ENCODE results near the gene RPS6KA2. TPM values are rescaled to one million over a fixed set of nuclear protein-coding genes. Genes with fewer than 3 reads are reported as not detected.

Gene RPS6KA2
- total RNA-seq, 1 donor from 2014 or later, result 12.3 TPM

DNA sequence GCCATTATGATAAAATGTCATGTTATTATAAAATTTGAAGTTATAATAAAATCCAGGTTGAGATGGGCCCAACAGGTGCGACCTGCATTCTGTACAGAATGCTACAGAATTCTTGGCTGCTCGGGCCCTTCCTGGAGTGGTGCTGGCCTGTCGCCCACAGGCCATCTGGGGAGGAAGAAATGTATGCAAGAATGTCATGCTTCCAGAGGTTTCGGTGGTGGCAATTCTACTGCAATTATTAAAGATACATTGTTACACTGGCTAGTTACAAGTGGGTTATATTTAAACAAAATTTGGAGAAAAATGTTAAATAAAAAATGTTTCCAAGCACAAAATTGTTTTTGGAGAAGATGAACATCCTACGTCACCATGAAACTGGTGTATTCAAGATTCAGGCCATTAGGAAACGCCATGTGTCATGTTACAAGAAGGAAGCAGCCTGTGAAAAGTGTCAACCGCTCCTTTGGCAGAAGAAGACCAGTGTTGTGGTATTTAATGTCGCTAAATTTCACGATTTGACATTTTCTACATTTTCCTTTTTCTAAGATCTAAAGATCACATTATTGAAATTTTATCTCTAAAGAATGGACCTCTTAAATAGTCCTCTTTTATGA lies 47.7 kb downstream of the RPS6KA2 start:
- Mint-ChIP-seq H3K27ac (no peak overlapping the region), H3K36me3 (peaks cover 18% of the 10 kb centered on the region), H3K4me1 (peaks cover 21% of the 10 kb centered on the region), H3K4me3 (no peak overlapping the region), H3K27me3 (ENCODE audit: low read depth) (no peaks in the 10 kb centered on the region), H3K9me3 (peaks cover 25% of the 10 kb centered on the region)
- DNase-seq (ENCODE audit: low spot score in 2 of 2, unreplicated experiment in 2 of 2), result no peak
- no peak for TF ChIP-seq CTCF (IDR thresholded peaks at IDR 0.05; ENCODE audit: unreplicated experiment)

- no peak overlapping the region for H3K27ac Mint-ChIP-seq
- no peak for DNase-seq (ENCODE audit: low spot score in 2 of 2, unreplicated experiment in 2 of 2)
- peaks cover 25% of the 10 kb centered on the region for H3K9me3 Mint-ChIP-seq
- H3K27me3 Mint-ChIP-seq (ENCODE audit: low read depth), result no peaks in the 10 kb centered on the region
- no peak overlapping the region for H3K4me3 Mint-ChIP-seq
- peaks cover 18% of the 10 kb centered on the region for H3K36me3 Mint-ChIP-seq
- H3K4me1 Mint-ChIP-seq, result peaks cover 21% of the 10 kb centered on the region
- TF ChIP-seq CTCF (IDR thresholded peaks at IDR 0.05; ENCODE audit: unreplicated experiment), result no peak
These were observed 48.4 kb downstream of the RPS6KA2 start for GRCh38 chr6:166578536-166579236.

- DNase-seq (ENCODE audit: low spot score in 2 of 2, unreplicated experiment in 2 of 2), result no peak
- Mint-ChIP-seq H3K4me3 (no peak overlapping the region), H3K36me3 (peaks cover 18% of the 10 kb centered on the region), H3K9me3 (peaks cover 25% of the 10 kb centered on the region), H3K27ac (no peak overlapping the region), H3K27me3 (ENCODE audit: low read depth) (no peaks in the 10 kb centered on the region), H3K4me1 (peaks cover 6% of the 10 kb centered on the region)
- TF ChIP-seq CTCF (IDR thresholded peaks at IDR 0.05; ENCODE audit: unreplicated experiment), result no peak
These were observed 51.8 kb downstream of the RPS6KA2 start for GRCh38 chr6:166575205-166575604.

DNA sequence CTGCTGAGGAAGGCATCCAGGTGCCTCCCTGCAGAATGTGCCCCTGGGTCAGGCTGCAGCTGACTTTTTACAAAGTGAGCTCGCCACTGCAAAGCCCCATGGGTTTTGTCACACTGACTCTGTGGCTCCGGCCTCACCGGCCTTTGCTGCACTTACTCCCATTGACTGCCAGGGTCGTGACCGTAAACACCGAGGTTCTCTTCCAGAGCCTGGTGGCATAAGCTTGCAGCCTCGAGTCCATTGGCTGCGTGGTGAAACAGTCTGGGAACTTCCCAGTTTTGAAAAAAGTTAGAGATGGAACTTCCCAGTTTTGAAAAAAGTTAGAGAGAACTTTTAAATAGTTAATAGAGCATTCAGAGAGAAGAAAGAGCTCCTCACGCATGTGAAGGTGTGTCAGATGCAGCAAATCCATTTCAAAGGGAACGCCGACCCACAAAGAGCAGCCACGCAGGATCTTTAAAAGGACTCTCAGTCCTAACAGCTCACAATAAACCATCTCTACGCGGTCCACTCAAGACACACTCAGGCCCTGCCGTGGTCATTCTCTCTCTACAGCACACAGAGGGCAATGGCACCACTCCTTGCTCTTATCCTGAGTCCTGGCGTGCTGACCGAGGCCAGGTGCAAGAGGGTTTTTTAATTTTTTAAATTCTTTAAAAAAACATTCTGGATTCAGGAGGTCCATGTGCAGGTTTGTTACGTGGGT lies 53.4 kb downstream of the RPS6KA2 start:
- H3K4me3 Mint-ChIP-seq, result no peak overlapping the region
- TF ChIP-seq CTCF (IDR thresholded peaks at IDR 0.05; ENCODE audit: unreplicated experiment), result no peak
- H3K27ac Mint-ChIP-seq, result no peak overlapping the region
- peaks cover 25% of the 10 kb centered on the region for H3K9me3 Mint-ChIP-seq
- H3K27me3 Mint-ChIP-seq (ENCODE audit: low read depth), result no peaks in the 10 kb centered on the region
- DNase-seq (ENCODE audit: low spot score in 2 of 2, unreplicated experiment in 2 of 2), result no peak
- H3K36me3 Mint-ChIP-seq, result peaks cover 18% of the 10 kb centered on the region
- H3K4me1 Mint-ChIP-seq, result peaks cover 6% of the 10 kb centered on the region

DNA sequence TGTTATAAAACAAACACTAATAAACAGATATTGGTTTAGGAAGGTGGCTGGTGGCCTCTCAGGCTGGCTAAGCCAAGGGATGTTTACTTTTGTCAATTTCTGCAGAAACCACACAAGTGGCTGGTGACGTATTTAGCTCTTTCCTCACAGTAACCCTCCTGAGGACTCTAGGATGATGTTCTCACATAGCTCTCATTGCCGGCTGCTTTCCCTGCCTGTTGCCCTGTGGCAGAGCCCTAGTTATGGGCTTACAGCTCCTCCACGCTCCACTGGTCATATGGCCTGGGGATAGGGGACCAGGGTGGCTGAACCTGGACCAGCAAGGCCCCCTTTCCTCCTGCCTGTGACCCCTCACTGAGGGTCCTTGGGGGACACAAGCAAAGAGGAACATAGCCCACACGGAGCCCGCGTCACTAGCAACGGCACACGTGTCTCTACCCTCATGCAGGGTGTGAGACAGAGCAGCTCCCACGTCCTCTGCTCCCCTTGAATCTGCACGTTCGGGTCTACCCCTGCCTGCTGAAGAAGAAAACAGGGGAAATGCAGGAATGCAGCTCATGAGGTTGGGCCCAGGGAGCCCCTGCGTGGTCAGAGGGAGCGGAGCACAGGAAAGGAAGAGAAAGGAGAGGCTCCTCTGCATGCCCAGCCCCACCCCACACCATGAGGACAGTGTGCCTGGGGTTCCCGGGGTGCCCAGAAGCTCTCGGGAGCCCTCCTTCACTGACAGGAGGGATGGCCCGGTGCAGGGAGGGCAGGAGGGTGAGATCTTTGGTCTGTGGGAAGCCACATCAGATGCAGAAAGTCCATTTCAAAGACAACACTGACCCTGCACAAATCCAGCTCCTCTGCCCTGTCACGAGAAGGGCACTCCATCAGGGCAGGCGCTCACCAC lies 54.4 kb downstream of the RPS6KA2 start:
- Mint-ChIP-seq H3K4me3 (no peak overlapping the region), H3K4me1 (peaks cover 6% of the 10 kb centered on the region), H3K9me3 (peaks cover 21% of the 10 kb centered on the region), H3K27ac (no peak overlapping the region), H3K27me3 (ENCODE audit: low read depth) (no peaks in the 10 kb centered on the region), H3K36me3 (peaks cover 16% of the 10 kb centered on the region)
- no peak for DNase-seq (ENCODE audit: low spot score in 2 of 2, unreplicated experiment in 2 of 2)
- TF ChIP-seq CTCF (IDR thresholded peaks at IDR 0.05; ENCODE audit: unreplicated experiment), result no peak

All from mesothelial cell of epicardium (in vitro differentiated cells).